Activated CD4-positive, alpha-beta T cell treated with anti-CD3 and anti-CD28 coated beads, Interleukin-2, amount 10 ng/mL, durations not matched to agents 7 days and 5 days (primary cell): ENCODE data around the gene B3GLCT. TPM values are rescaled to one million over a fixed set of nuclear protein-coding genes. Genes with fewer than 3 reads are reported as not detected.

Experiments
- CTCF ChIA-PET: fragments of 350-600 bp; sonication (Branson Sonifier 250); formaldehyde crosslinking; loops from one replicate; lab custom pipeline; 2021; ENCODE audit warnings: antibody characterized with exemption; lab: Charles Lee
- POLR2A ChIA-PET: fragments of 350-600 bp; sonication (Branson Sonifier 250); formaldehyde crosslinking; loops from one replicate; lab custom pipeline; 2021; ENCODE audit warnings: antibody characterized with exemption; lab: Charles Lee
- DNase-seq: peaks from one replicate; pipeline ENCODE4 v3.0.0-alpha.2; 2020
- H3K27ac Mint-ChIP-seq: one replicate; pipeline ENCODE4 v1.8.0; 2021; ENCODE audit warnings: mild to moderate bottlenecking, moderate library complexity, mixed read lengths
- H3K27me3 Mint-ChIP-seq: one replicate; pipeline ENCODE4 v1.8.0; 2021; ENCODE audit warnings: mixed read lengths
- H3K36me3 Mint-ChIP-seq: one replicate; pipeline ENCODE4 v1.8.0; 2021; ENCODE audit warnings: low read depth, mixed read lengths
- H3K4me1 Mint-ChIP-seq: one replicate; pipeline ENCODE4 v1.8.0; 2021; ENCODE audit warnings: mixed read lengths
- H3K4me3 Mint-ChIP-seq: one replicate; pipeline ENCODE4 v1.8.0; 2021; ENCODE audit warnings: mild to moderate bottlenecking, moderate library complexity, mixed read lengths
- H3K9me3 Mint-ChIP-seq: one replicate; pipeline ENCODE4 v1.8.0; 2021; ENCODE audit warnings: mixed read lengths
- total RNA-seq, 2 experiments: library from RNA; stranded (reverse); gene quantifications; one replicate each; pipeline ENCODE4 v1.2.3, GENCODE V29; 2021

The B3GLCT gene
- total RNA-seq, 2 experiments from 2014 or later: 4.7 to 5.4 TPM

DNA sequence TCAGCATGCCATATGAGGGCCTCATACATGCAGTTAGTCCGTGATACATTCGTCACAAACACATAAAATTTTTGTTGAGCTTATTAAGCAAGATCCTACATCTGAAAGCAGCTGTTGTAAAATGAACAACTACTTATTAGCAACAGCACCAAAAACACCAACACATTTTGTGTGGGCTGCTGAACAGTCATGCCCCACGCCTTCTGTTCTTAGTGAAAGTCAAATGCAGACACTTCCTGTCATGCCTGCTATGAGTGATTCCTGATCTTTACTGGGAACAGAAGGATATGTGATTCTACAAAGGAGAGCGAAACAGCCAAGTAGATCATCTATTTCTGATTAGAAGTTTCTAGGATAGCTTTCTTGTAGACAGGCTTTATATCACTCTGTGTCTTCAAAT, 4.2 kb upstream of the B3GLCT start:
- CTCF ChIA-PET: interaction anchor here (1.0 kb wide), 1 partner anchor 16 kb away, joined by 4 read pairs; no protein-coding TSS in a partner anchor
- H3K4me3 Mint-ChIP-seq: no peak overlapping the region
- H3K27ac Mint-ChIP-seq: no peak overlapping the region
- DNase-seq: no peak
- no peaks in the 10 kb centered on the region for H3K9me3 Mint-ChIP-seq
- H3K36me3 Mint-ChIP-seq: no peaks in the 10 kb centered on the region
- peaks cover 7% of the 10 kb centered on the region for H3K4me1 Mint-ChIP-seq
- POLR2A ChIA-PET: no interaction called here
- peaks cover 11% of the 10 kb centered on the region for H3K27me3 Mint-ChIP-seq

GRCh38 chr13:31196992-31197391, 2.8 kb upstream of the B3GLCT start:
- DNase-seq: no peak
- no peaks in the 10 kb centered on the region for H3K36me3 Mint-ChIP-seq
- peaks cover 7% of the 10 kb centered on the region for H3K27me3 Mint-ChIP-seq
- CTCF ChIA-PET: interaction anchor here (0.5 kb wide), 1 partner anchor 1271 kb away, joined by 3 read pairs; no protein-coding TSS in a partner anchor
- no peaks in the 10 kb centered on the region for H3K9me3 Mint-ChIP-seq
- no peak overlapping the region for H3K27ac Mint-ChIP-seq
- POLR2A ChIA-PET: no interaction called here
- H3K4me3 Mint-ChIP-seq: no peak overlapping the region
- peaks cover 17% of the 10 kb centered on the region for H3K4me1 Mint-ChIP-seq

DNA sequence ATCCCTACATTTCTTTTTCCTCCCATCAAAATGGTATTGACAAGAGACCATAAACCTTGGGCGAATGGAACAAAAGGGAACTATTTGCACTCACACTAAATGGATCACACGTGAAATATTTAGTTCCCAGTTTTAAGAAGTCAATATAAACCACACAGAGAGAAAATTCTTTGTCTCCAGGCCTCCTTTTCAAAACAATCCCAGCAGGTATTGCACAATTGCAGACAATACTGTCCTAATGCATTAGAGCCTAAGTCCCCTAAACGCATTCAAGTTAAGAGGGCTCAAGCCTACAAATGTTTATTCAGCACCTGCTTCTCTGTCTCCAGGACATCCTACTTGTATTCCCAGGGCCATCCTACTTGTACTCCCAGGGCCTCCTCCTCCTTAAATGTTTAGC, 1.3 kb upstream of the B3GLCT start:
- peaks cover 20% of the 10 kb centered on the region for H3K4me1 Mint-ChIP-seq
- peaks cover 2% of the 10 kb centered on the region for H3K36me3 Mint-ChIP-seq
- ChIA-PET POLR2A (no interaction called here), CTCF (interaction anchor here (1.0 kb wide), 1 partner anchor 10 kb away, joined by 3 read pairs; no protein-coding TSS in a partner anchor)
- no peak for DNase-seq
- H3K9me3 Mint-ChIP-seq: no peaks in the 10 kb centered on the region
- H3K4me3 Mint-ChIP-seq: no peak overlapping the region
- peaks cover 7% of the 10 kb centered on the region for H3K27me3 Mint-ChIP-seq
- H3K27ac Mint-ChIP-seq: no peak overlapping the region

GRCh38 chr13:31199527-31199848, 287 bp upstream of the B3GLCT start:
- peaks cover 7% of the 10 kb centered on the region for H3K27me3 Mint-ChIP-seq
- no peaks in the 10 kb centered on the region for H3K9me3 Mint-ChIP-seq
- CTCF ChIA-PET: interaction anchor here (0.6 to 2.3 kb wide), 4 partner anchors 10 to 39 kb away, joined by 3 to 8 read pairs (median 4); no protein-coding TSS in a partner anchor
- no peak for DNase-seq
- H3K4me1 Mint-ChIP-seq: peaks cover 24% of the 10 kb centered on the region
- peak overlapping the region; percentile 83 for H3K27ac Mint-ChIP-seq
- peak overlapping the region; percentile 74 for H3K4me3 Mint-ChIP-seq
- POLR2A ChIA-PET: no interaction called here
- H3K36me3 Mint-ChIP-seq: peaks cover 2% of the 10 kb centered on the region

DNA sequence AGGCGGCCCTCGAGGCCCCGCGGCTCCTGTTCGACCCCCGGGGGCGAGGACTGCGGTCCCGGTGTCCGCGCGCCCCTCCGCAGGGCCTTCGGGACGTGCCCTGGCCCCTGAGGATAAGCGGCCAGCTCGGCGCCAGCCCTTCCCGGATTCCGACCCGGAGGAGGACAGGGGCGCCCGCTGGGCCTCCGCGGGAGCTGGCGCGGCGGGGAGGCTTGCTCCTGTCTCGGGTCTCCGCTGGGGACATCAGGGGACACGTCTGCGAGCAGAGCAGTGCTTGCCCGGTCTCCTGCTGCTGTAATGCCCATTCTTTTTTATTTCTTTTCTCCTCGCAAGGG, 829 bp downstream of the B3GLCT start:
- H3K4me3 Mint-ChIP-seq: peak overlapping the region; percentile 72
- CTCF ChIA-PET: interaction anchor here (0.6 to 2.3 kb wide), 10 partner anchors 9 to 881 kb away, joined by 3 to 8 read pairs (median 3); no protein-coding TSS in a partner anchor
- peaks cover 2% of the 10 kb centered on the region for H3K36me3 Mint-ChIP-seq
- H3K4me1 Mint-ChIP-seq: peaks cover 29% of the 10 kb centered on the region
- peaks cover 7% of the 10 kb centered on the region for H3K27me3 Mint-ChIP-seq
- DNase-seq: no peak
- no peaks in the 10 kb centered on the region for H3K9me3 Mint-ChIP-seq
- peak overlapping the region; percentile 85 for H3K27ac Mint-ChIP-seq
- POLR2A ChIA-PET: interaction anchor here (0.7 to 0.8 kb wide), 2 partner anchors 395 to 1336 kb away, joined by 3 to 4 read pairs; no protein-coding TSS in a partner anchor

- ChIA-PET CTCF (interaction anchor here (0.6 to 2.3 kb wide), 8 partner anchors 8 to 1074 kb away, joined by 3 to 8 read pairs (median 3); no protein-coding TSS in a partner anchor), POLR2A (interaction anchor here (0.7 kb wide), 1 partner anchor 1335 kb away, joined by 4 read pairs; no protein-coding TSS in a partner anchor)
- peak overlapping the region; percentile 85 for H3K27ac Mint-ChIP-seq
- peaks cover 2% of the 10 kb centered on the region for H3K36me3 Mint-ChIP-seq
- H3K27me3 Mint-ChIP-seq: peaks cover 7% of the 10 kb centered on the region
- H3K4me3 Mint-ChIP-seq: peak overlapping the region; percentile 72
- no peak for DNase-seq
- H3K4me1 Mint-ChIP-seq: peaks cover 29% of the 10 kb centered on the region
- H3K9me3 Mint-ChIP-seq: no peaks in the 10 kb centered on the region
Observed at GRCh38 chr13:31201341-31202031, 1.7 kb downstream of the B3GLCT start.

DNA sequence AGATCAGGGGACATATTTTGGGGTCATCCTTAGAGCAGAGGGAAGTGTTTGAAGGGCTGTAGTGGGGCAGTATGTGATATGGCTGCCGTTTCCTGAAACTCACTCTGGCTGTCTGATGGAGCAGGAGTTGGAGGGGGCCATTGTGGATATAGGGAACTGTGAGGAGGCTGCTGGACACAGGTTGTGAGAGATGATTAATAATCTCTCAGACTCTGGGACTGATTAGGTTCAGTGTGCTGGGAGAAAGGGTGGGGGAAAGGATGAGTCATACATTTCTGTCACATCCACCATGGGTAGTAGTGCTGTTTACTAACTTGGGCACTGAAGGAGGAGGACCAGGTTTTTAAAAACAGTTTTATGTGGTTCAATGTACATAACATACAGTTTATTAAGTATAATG, 4.8 kb downstream of the B3GLCT start:
- no peaks in the 10 kb centered on the region for H3K27me3 Mint-ChIP-seq

DNA sequence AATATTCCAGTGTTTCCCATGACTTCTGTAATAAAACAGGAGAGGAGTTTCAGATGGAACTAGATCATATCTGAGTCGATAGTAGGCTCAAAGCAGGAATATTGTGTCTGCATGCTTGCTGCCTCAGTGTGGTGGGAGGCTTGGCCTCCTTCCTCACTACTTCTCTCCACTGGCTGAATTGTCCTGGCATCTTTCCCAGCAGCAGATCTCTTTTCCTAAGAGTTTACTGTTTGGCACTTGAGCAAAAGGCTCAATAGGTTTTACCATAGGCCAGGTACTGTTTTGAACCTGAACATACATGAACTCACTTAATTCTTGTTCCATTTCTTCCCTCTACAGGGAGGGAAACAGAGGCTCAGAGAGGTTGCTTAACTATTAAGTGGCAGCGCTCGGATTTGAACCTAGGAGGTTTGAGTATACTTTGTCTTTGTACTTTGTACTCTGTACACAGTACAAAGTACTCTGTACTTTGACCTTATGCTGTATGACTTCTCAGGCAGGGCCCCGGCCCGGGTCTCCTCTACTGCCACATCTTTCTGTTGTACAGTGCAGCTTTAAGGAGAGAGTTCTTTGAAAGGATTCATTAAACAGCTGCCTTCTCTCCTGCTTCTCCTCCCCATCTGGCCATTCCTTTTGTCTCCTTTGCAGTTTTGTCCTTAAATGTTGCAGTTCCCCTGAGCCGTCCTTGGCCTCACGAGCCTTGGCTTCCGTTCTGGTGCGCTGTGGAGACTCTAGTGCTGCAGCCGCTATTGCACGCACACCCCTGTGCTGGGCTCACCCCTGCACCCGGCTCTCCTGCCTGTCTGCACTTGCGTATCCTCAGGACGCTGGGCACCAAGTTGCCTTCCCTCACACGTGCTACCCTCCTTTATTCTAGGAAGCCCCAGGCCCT, 8.1 kb downstream of the B3GLCT start:
- Mint-ChIP-seq H3K9me3 (no peaks in the 10 kb centered on the region), H3K4me1 (peaks cover 14% of the 10 kb centered on the region), H3K36me3 (peaks cover 2% of the 10 kb centered on the region), H3K27me3 (no peaks in the 10 kb centered on the region), H3K4me3 (no peak overlapping the region), H3K27ac (no peak overlapping the region)
- DNase-seq: no peak
- CTCF ChIA-PET: interaction anchor here (0.6 kb wide), 1 partner anchor 874 kb away, joined by 4 read pairs; no protein-coding TSS in a partner anchor
- POLR2A ChIA-PET: no interaction called here

More for the DNA sequence above, 4.8 kb downstream of the B3GLCT start:
- no peak overlapping the region for H3K27ac Mint-ChIP-seq
- peaks cover 2% of the 10 kb centered on the region for H3K36me3 Mint-ChIP-seq
- no peaks in the 10 kb centered on the region for H3K9me3 Mint-ChIP-seq
- H3K4me3 Mint-ChIP-seq: no peak overlapping the region
- ChIA-PET POLR2A (no interaction called here), CTCF (interaction anchor here (1.4 kb wide), 1 partner anchor 32 kb away, joined by 3 read pairs; no protein-coding TSS in a partner anchor)
- H3K4me1 Mint-ChIP-seq: peaks cover 22% of the 10 kb centered on the region
- DNase-seq: no peak

- Mint-ChIP-seq H3K27me3 (no peaks in the 10 kb centered on the region), H3K4me1 (peaks cover 14% of the 10 kb centered on the region), H3K4me3 (no peak overlapping the region), H3K9me3 (no peaks in the 10 kb centered on the region), H3K36me3 (no peaks in the 10 kb centered on the region), H3K27ac (no peak overlapping the region)
- POLR2A ChIA-PET: no interaction called here
- CTCF ChIA-PET: interaction anchor here (0.6 to 1.6 kb wide), 2 partner anchors 8 to 874 kb away, joined by 4 to 8 read pairs; partner anchors contain the start of gene B3GLCT
- DNase-seq: no peak
Observed at GRCh38 chr13:31208559-31209122, 8.9 kb downstream of the B3GLCT start.

- no peak overlapping the region for H3K27ac Mint-ChIP-seq
- no peak for DNase-seq
- H3K36me3 Mint-ChIP-seq: no peaks in the 10 kb centered on the region
- no peak overlapping the region for H3K4me3 Mint-ChIP-seq
- ChIA-PET POLR2A (no interaction called here), CTCF (interaction anchor here (1.6 kb wide), 1 partner anchor 9 kb away, joined by 8 read pairs; the partner anchor contains the start of gene B3GLCT)
- H3K9me3 Mint-ChIP-seq: no peaks in the 10 kb centered on the region
- peaks cover 16% of the 10 kb centered on the region for H3K4me1 Mint-ChIP-seq
- no peaks in the 10 kb centered on the region for H3K27me3 Mint-ChIP-seq
Observed at GRCh38 chr13:31209172-31209840, 9.5 kb downstream of the B3GLCT start.

DNA sequence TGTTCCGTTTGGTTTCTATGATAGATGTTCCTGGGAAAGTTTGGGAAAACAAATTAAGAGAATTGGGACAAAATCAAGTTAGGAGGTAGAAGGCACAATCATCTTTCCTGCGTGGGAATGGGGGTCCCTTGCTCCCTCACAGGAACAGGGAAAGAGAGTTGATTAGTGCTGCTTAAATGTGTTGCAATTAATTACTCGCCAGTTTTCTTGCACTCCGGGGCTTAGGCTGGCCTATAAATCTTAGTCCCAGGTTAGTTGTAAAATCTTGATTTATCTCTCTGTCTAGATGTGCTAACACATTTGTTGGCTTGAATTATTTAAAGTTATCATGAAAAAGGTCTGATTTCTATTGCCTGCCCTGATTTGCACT, 10.1 kb downstream of the B3GLCT start:
- Mint-ChIP-seq H3K9me3 (no peaks in the 10 kb centered on the region), H3K36me3 (no peaks in the 10 kb centered on the region), H3K4me1 (peaks cover 13% of the 10 kb centered on the region), H3K4me3 (no peak overlapping the region), H3K27ac (no peak overlapping the region), H3K27me3 (no peaks in the 10 kb centered on the region)
- CTCF ChIA-PET: interaction anchor here (1.6 kb wide), 1 partner anchor 9 kb away, joined by 8 read pairs; the partner anchor contains the start of gene B3GLCT
- no peak for DNase-seq
- POLR2A ChIA-PET: no interaction called here
